IMR-90 (cell line): ENCODE results near the gene NPAS2. TPM values are rescaled to one million over a fixed set of nuclear protein-coding genes. Genes with fewer than 3 reads are reported as not detected.

Experiments used
- ATAC-seq: fragments of 200-7000 bp; cut with Tn5 transposase; 2 replicates; pipeline ENCODE4 v1.9.1; 2020; ENCODE audit warnings: low read depth, mild to moderate bottlenecking, moderate library complexity
- BruUV-seq: library from RNA; stranded (reverse); fragments of 400-500 nt; replicated peaks from 2 replicates; lab custom pipeline; 2021; lab: Mats Ljungman, UMichigan
- CTCF ChIA-PET: fragments of 300-600 bp; formaldehyde crosslinking; extraction: SDS; loops from one replicate; lab custom pipeline; 2021; ENCODE audit warnings: antibody characterized with exemption; lab: Yijun Ruan, JAX
- POLR2A ChIA-PET: fragments of 300-600 bp; sonication (Branson Sonifier 250); formaldehyde crosslinking; loops from one replicate; lab custom pipeline; 2022; ENCODE audit warnings: antibody characterized with exemption; ENCODE audit not compliant: unreplicated experiment; lab: Charles Lee
- DNase-seq: peaks from one replicate; pipeline ENCODE4 v3.0.0; 2013
- H2AFZ ChIP-seq: replicated peaks from 2 replicates; pipeline ENCODE3; 2013; ENCODE audit warnings: low read length, mild to moderate bottlenecking; ENCODE audit not compliant: poor library complexity
- H2AK5ac ChIP-seq: 2 replicates; pipeline ENCODE4 v1.6.1; 2013; ENCODE audit warnings: low read depth, low read length, inconsistent platforms
- H2AK9ac ChIP-seq: replicated peaks from 2 replicates; pipeline ENCODE3; 2013; ENCODE audit warnings: mild to moderate bottlenecking, low read depth, low read length, moderate library complexity; ENCODE audit not compliant: poor library complexity
- H2BK120ac ChIP-seq: 2 replicates; pipeline ENCODE4 v1.6.1; 2013; ENCODE audit warnings: low read depth, low read length, inconsistent platforms
- H2BK15ac ChIP-seq: 3 replicates; pipeline ENCODE4 v1.6.1; 2013; ENCODE audit warnings: low read depth, low read length, inconsistent platforms
- H2BK20ac ChIP-seq: 2 replicates; pipeline ENCODE4 v1.6.1; 2013; ENCODE audit warnings: low read depth, mild to moderate bottlenecking, inconsistent platforms, low read length, moderate library complexity
- H2BK5ac ChIP-seq: 2 replicates; pipeline ENCODE4 v1.6.1; 2013; ENCODE audit warnings: mild to moderate bottlenecking, low read depth, low read length, inconsistent platforms; ENCODE audit not compliant: poor library complexity, severe bottlenecking
- H3K14ac ChIP-seq: replicated peaks from 2 replicates; pipeline ENCODE4 v1.6.1; 2013; ENCODE audit warnings: low read depth, low read length, inconsistent platforms
- H3K18ac ChIP-seq: 2 replicates; pipeline ENCODE4 v1.6.1; 2013; ENCODE audit warnings: low read depth, low read length, control low read depth
- H3K23ac ChIP-seq: 2 replicates; pipeline ENCODE4 v1.6.1; 2013; ENCODE audit warnings: low read depth, low read length, inconsistent platforms
- H3K27ac ChIP-seq: 2 replicates; pipeline ENCODE4 v1.5.1; 2013; ENCODE audit warnings: mild to moderate bottlenecking, control low read depth, low read length; ENCODE audit not compliant: insufficient read depth
- H3K27me3 ChIP-seq: 2 replicates; pipeline ENCODE4 v1.6.1; 2013; ENCODE audit warnings: low read length; ENCODE audit not compliant: control insufficient read depth, insufficient read depth
- H3K36me3 ChIP-seq: 2 replicates; pipeline ENCODE4 v1.6.1; 2013; ENCODE audit warnings: low read length, mixed read lengths; ENCODE audit not compliant: control insufficient read depth, insufficient read depth
- H3K4ac ChIP-seq: 2 replicates; pipeline ENCODE4 v1.6.1; 2013; ENCODE audit warnings: low read depth, low read length, inconsistent platforms
- H3K4me1 ChIP-seq: 2 replicates; pipeline ENCODE4 v1.6.1; 2013; ENCODE audit warnings: low read length, mixed read lengths; ENCODE audit not compliant: control insufficient read depth, insufficient read depth
- H3K4me2 ChIP-seq: 2 replicates; pipeline ENCODE4 v1.6.1; 2013; ENCODE audit warnings: low read depth, mild to moderate bottlenecking, control low read depth, low read length, moderate library complexity
- H3K4me3 ChIP-seq: 2 replicates; pipeline ENCODE4 v1.5.1; 2013; ENCODE audit warnings: low read depth, mild to moderate bottlenecking, control low read depth, low read length, moderate library complexity; ENCODE audit not compliant: insufficient read depth
- H3K56ac ChIP-seq: 2 replicates; pipeline ENCODE4 v1.6.1; 2013; ENCODE audit warnings: low read length, inconsistent platforms; ENCODE audit not compliant: insufficient read depth; ENCODE audit errors: extremely low read depth
- H3K79me1 ChIP-seq, 2 experiments: 2 replicates each; pipeline ENCODE4 v1.6.1; 2013; ENCODE audit warnings: low read length in 2 of 2, inconsistent platforms in 1 of 2, low read depth in 1 of 2
- H3K9ac ChIP-seq: 2 replicates; pipeline ENCODE4 v1.6.1; 2013; ENCODE audit warnings: low read depth, low read length, control low read depth
- H3K9me1 ChIP-seq: 2 replicates; pipeline ENCODE4 v1.6.1; 2013; ENCODE audit warnings: low read length, inconsistent platforms; ENCODE audit not compliant: insufficient read depth
- H3K9me3 ChIP-seq: 2 replicates; pipeline ENCODE4 v1.6.1; 2013; ENCODE audit warnings: low read length; ENCODE audit not compliant: control insufficient read depth, insufficient read depth
- H4K20me1 ChIP-seq: 2 replicates; pipeline ENCODE4 v1.6.1; 2013; ENCODE audit warnings: low read length, inconsistent platforms; ENCODE audit not compliant: insufficient read depth
- H4K5ac ChIP-seq: 2 replicates; pipeline ENCODE4 v1.6.1; 2013; ENCODE audit warnings: mild to moderate bottlenecking, low read depth, low read length, control low read depth
- H4K8ac ChIP-seq, 2 experiments: 2 replicates each; pipeline ENCODE4 v1.6.1; 2013; ENCODE audit warnings: low read depth in 2 of 2, low read length in 2 of 2, control low read depth in 1 of 2, inconsistent platforms in 1 of 2
- H4K91ac ChIP-seq: 2 replicates; pipeline ENCODE4 v1.6.1; 2013; ENCODE audit warnings: low read depth, low read length, inconsistent platforms; ENCODE audit not compliant: insufficient read depth
- CEBPB ChIP-seq: IDR thresholded peaks from 2 replicates; pipeline ENCODE4 v1.6.1; 2012; ENCODE audit warnings: low read depth, low read length, improper control_type of control experiment
- WGBS, 2 experiments: methylation state at CpG; one replicate each; pipeline versions ENCODE4 v1.1.5 to v1.1.7; 2013; ENCODE audit warnings: missing lambda C conversion rate in 2 of 2; ENCODE audit not compliant: insufficient read length in 1 of 2; ENCODE audit errors: extremely low coverage in 2 of 2; 5-methylcytosine and 5-hydroxymethylcytosine counted together
- dilution Hi-C: fragments of 300-500 bp; cut with HindIII; formaldehyde crosslinking; loops from one replicate; pipeline ENCODE4 v1.14.3; 2018; ENCODE audit warnings: low sequenced_read_pairs; ENCODE audit not compliant: unreplicated experiment
- in situ Hi-C: fragments of 300-500 bp; cut with MboI; formaldehyde crosslinking; loops from 3 replicates; pipeline ENCODE4 v1.14.3; 2019; ENCODE audit warnings: low sequenced_read_pairs, inconsistent platforms, mixed read lengths
- intact Hi-C: fragments of 100-400 bp; cut with micrococcal nuclease; formaldehyde crosslinking; loops from 2 replicates; pipeline ENCODE4 v1.10.0; 2022
- polyA plus RNA-seq, 3 experiments: library from polyadenylated mRNA; depleted of rRNA; stranded (reverse); fragments of >200 nt; gene quantifications; 2 replicates each; pipeline ENCODE4 v1.2.3, GENCODE V29; 2012; ENCODE audit warnings: low replicate concordance in 1 of 3
- total RNA-seq: library from RNA; depleted of rRNA; stranded (reverse); fragments of >200 nt; gene quantifications from 2 replicates; pipeline ENCODE4 v1.2.3, GENCODE V29; 2012

The NPAS2 gene
- total and polyA plus RNA-seq, 2 of the 4 experiments (the other 2 are of a cell fraction) = 5.2 to 14.8 TPM

DNA sequence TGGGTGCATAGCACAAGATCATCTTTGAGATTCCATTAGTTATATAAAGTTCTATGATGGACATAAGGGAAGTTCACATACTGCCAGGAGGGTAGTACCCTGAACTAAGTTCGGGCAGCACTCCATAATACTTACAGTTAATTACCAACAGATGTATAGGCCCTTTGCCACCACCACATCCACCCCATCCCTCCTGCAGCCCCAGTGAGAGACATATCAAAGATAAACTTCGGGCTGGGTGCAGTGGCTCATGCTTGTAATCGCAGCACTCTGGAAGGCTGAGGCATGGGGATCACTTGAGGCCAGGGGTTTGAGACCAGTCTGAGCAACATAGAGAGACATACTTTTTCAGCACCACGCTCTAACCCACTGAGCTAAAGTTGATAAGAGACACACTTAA is 46.4 kb upstream of the NPAS2 start:
- Histone ChIP-seq H4K8ac (no peak overlapping the region), H2BK120ac (no peak overlapping the region), H3K18ac (no peak overlapping the region), H2BK15ac (no peak overlapping the region), H3K79me1 (no peaks in the 10 kb centered on the region), H3K4me2 (no peak overlapping the region), H4K20me1 (no peaks in the 10 kb centered on the region), H2AK5ac (no peak overlapping the region), H3K23ac (no peak overlapping the region), H3K9ac (no peak overlapping the region), H2BK20ac (no peak overlapping the region), H3K27me3 (no peaks in the 10 kb centered on the region), H3K4ac (no peak overlapping the region), H2BK5ac (no peak overlapping the region), H3K4me1 (no peaks in the 10 kb centered on the region; the same call in 1 of the 2 replicates), H3K9me3 (no peaks in the 10 kb centered on the region), H3K14ac (no peak overlapping the region), H3K9me1 (no peaks in the 10 kb centered on the region), H2AFZ (no peak overlapping the region), H3K36me3 (no peaks in the 10 kb centered on the region), H4K5ac (no peak overlapping the region), H4K91ac (no peak overlapping the region), H3K56ac (no peak overlapping the region), H2AK9ac (no peak overlapping the region), H3K4me3 (no peak overlapping the region), H3K27ac (no peak overlapping the region)
- no TSS peak for BruUV-seq
- dilution Hi-C loops = no loop called here
- intact Hi-C loops = no loop called here
- DNase-seq = no peak
- POLR2A ChIA-PET = no interaction called here
- ATAC-seq = no peak
- in situ Hi-C loops = no loop called here
- no peak for TF ChIP-seq CEBPB
- WGBS, 2 experiments = 100% methylated on average over 1 of the region's 4 CpGs; no CpG with 5 or more reads in 1 of the 2 experiments
- CTCF ChIA-PET = no interaction called here
